ENCODE results near the gene MRPL41.
"Not testable (repeated sequence)": the region's sequence is repeated elsewhere in the genome, so short reads cannot be mapped to it uniquely, and the experiment has no call there.

The MRPL41 gene

DNA sequence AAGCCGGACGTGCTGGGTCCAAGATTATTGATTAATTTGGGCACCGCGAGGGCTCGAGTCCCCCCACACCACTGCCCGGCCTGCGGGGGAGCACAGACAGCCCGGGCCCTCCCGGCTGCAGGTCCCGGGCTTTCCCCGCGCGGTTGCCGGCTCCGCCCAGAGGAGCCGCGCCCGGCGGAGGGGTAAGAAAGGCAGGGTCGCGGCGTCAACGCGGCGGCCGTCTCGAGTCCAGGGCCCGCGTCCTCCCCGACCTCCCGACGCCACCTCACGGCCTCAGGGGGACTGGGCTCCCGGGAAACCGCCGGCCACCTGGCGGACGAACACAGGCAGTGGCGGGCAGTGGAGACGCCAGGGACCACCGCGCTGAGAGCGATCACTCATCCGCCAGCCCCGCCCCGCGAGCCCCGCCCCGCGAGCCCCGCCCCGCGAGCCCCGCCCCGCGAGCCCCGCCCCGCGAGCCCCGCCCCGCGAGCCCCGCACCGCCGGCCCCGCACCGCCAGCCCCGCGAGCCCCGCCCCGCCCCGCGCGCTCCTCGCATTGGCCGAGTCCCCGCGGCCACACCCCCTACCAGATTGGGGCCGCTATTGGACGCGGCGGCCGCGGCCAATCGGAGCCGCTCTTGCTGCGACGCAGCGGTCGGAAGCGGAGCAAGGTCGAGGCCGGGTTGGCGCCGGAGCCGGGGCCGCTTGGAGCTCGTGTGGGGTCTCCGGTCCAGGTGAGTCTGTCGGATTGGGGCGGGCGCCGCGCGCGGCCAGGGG is at the start of gene MRPL41:
Gene MRPL41, plus strand, starts transcription at position 616 of the 758 bp plus-strand sequence. CDS start 203 bp downstream, outside the sequence.
- peak; percentile 86 for DNase-seq

DNA sequence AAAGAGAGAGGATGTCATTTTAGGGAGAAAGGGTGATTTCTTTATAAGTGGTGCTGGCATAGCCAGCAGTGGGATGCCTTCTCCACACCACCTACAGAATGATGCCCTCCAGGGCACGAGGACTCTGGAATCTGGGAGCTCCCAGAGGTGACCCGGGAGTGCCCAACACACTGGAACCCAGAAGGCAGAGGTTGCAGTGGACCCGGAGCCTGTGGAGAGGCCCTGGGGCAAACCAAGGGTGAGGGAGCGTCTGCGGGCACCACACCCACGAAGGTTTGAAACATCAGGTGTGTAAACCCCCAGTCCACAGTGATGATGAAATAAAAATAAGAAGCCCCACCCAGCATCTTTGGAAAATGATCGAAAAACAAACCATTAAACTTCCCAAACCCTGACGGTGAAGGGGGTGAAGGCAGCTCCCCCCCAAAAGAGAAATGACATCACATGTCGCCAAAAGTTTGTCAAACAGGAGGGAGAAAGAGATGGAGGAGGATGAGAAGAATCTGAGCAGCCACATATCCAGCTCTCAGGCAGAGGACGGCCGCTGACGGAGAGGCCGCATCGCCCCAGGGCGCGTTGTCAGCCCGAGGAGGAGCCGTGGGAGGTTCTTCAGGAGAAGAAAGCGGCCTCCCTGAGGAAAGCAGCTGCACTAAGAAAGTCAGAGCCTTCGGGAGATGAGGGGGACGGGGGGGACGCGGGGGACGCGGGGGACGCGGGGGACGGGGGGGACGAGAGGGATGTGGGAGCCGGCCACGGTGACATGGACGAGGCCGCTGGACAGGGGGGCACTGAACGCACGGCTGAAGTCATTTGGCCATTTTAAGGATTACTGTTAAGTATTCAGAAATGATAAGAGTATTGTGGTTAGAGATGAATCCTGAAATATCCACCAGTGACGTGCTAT is 49.4 kb upstream of the MRPL41 start:
- no peak for DNase-seq

DNA sequence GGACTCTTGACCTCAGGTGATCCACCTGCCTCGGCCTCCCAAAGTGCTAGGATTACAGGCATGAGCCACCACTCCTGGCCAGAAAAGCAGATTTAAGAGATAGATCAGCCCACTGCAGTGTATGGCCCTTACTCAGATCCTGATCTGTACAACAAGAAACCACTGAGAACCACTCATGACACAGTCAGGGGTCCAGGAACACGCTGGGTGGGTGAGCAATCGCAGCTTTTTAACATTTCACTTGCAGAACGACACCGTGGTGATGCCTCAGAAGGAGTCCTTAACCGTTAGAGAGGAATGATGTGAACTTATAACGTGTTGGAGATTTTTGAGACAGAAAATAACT is 47.3 kb upstream of the MRPL41 start:
- no peak for DNase-seq

DNA sequence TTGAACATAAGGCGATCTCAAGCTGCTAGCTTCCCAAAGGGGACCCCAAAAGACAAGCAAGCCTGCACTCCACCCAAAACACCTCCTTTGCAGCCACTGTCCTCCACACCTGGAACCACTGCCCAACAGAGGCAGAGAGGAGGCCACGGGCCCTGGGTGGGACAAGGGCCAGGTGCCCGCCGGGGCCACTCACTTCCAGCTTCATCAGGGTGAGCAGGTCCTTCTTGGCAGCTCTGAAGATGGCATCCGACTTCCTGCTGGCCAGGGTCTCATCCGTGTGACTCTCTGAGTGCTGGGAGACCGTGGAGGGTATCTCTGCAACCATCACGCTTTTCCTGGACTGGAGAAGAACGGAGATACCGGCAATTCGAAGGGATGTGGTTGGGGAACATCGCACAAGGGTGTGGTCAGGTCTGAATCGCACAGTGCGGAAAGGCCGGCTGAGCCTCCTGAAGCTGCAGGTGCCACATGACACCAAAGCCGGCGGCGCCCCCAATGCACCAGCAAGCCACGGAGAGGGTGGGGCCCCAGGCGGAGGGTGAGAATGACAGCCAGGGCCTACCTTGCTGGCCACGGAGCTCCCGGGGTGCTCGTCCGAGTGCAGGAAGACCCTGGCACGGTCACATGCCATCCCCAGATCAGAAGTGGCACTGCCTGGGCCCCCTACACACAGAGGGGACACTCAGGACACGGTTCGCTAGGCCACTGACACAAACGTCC is 46.1 kb upstream of the MRPL41 start:
- no peak for DNase-seq

DNA sequence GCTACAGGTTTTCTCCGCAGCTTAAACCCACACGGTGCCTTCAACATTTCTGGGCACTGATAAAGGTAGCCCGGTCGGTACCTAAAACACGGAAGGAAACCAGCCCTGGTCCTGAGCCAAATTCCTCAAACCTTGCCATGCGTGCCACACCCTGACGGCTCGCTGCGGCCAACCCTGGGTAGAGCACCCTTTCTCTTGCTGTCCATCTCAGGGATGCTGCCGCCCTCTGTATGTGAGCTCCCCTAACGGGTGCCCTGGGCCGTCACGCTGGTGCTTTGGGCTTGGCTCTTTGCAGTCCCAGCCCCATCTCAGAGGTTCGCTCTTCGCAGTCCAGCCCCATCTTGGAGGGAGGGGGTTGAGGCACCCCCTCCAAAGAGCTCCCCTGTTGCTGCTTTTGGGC is 45.4 kb upstream of the MRPL41 start:
- DNase-seq = no peak

DNA sequence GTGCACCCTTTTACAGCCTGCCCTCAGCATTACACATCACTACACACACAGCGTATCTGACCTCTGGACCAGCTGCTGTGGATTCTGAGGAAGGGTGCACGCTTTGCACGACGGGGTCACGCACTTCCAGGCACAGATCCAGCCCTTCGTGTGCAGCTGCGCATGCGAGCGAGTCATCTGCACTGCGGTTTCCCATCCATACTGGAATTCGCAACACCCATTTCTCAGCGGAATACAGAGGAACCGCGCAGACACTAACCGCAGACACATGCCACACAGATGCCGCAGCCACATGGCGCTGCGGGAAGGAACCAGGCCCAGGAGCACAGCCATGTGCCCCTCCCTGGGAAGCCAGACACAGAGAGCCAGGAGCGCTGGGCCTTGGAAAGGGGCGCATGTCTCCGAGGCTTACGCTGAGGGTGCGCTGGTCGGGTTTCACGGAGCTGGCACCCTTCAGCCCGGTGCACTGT is 44.9 kb upstream of the MRPL41 start:
- DNase-seq = no peak

DNA sequence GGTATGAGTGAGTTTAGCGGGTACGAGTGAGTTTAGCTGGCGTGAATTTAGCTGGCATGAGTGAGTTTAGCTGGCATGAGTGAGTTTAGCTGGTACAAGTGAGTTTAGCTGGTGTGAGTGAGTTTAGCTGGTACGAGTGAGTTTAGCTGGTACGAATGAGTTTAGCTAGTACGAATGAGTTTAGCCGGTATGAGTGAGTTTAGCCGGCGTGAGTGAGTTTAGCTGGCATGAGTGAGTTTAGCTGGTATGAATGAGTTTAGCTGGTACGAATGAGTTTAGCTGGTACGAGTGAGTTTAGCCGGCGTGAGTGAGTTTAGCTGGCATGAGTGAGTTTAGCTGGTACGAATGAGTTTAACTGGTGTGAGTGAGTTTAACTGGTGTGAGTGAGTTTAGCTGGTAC is 42.5 kb upstream of the MRPL41 start:
- no peak for DNase-seq

DNA sequence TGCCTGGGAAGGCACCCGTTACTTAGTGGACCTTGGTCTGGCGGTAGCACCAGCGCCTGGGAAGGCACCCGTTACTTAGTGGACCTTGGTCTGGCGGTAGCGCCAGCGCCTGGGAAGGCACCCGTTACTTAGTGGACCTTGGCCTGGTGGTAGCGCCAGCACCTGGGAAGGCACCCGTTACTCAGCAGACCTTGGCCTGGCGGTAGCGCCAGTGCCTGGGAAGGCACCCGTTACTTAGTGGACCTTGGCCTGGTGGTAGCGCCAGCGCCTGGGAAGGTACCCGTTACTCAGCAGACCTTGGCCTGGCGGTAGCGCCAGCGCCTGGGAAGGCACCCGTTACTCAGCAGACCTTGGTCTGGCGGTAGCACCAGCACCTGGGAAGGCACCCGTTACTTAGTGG is 40.6 kb upstream of the MRPL41 start:
- DNase-seq = not testable (repeated sequence)

DNA sequence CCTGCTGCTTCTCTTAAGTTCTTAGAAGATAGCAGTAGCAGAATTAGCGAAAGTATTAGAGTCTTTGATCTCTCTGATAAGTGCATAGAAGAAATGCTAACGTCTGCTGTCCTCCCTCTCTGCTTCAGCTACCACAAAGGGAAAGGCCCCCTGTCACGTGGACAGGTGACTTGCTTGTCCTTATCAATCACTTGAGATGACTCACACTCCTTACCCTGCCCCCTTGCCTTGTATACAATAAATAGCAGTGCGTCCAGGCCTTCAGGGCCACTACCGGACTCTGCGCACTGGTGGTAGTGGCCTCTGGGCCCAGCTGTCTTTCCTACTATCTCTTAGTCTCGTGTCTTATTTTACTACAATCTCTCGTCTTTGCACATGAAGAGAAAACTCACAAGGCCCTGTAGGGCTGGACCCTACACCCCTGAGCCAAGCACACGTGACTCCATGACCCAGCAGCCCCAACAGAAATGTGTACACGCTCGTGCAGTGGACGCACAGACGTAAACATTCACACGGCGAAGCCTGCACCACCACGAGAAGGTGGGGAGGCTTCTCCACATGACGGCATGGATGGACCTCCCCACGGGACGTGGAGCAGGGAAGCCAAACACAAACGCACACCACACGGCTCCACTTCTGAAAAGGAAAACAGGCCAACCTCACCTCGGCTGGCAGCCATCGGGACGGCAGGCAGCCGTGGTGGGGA is 39.8 kb upstream of the MRPL41 start:
- no peak for DNase-seq

DNA sequence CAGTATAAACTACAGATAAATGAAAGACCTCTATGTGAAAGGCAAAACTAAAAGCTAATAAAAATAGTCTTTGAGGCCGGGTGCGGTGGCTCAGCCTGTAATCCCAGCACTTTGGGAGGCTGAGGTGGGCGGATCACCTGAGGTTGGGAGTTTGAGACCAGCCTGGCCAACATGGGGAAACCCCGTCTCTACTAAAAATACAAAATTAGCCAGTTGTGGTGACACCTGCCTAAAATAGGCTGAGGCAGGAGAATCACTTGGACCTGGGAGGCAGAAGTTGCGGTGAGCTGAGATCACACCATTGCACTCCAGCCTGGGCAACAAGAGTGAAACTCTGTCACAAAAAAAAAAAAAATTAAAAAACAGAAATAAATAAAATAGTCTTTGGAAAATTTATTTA is 38.5 kb upstream of the MRPL41 start:
- not testable (repeated sequence) for DNase-seq

DNA sequence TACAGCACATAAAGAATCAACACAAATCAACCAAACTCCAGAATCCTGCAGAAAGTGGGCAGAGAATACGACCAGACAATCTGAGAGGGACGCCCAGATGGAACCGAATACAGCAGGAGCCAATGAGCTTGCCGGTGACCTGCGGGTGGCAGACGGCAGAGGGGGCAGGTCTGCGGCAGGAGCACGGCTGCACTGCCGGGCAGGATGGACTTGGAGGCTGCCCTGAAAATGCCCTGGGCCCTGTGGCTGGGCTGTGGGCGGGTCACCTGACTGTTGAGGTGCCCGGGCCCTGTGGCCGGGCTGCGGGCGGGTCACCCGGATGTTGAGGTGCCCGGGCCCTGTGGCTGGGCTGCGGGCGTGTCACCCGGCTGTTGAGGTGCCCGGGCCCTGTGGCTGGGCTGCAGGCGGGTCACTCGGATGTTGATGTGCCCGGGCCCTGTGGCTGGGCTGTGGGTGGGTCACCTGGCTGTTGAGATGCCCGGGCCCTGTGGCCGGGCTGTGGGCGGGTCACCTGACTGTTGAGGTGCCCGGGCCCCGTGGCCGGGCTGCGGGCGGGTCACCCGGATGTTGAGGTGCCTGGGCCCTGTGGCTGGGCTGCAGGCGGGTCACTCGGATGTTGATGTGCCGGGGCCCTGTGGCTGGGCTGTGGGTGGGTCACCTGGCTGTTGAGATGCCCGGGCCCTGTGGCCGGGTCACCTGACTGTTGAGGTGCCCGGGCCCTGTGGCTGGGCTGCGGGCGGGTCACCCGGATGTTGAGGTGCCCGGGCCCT is 37.7 kb upstream of the MRPL41 start:
- not testable (repeated sequence) for DNase-seq

DNA sequence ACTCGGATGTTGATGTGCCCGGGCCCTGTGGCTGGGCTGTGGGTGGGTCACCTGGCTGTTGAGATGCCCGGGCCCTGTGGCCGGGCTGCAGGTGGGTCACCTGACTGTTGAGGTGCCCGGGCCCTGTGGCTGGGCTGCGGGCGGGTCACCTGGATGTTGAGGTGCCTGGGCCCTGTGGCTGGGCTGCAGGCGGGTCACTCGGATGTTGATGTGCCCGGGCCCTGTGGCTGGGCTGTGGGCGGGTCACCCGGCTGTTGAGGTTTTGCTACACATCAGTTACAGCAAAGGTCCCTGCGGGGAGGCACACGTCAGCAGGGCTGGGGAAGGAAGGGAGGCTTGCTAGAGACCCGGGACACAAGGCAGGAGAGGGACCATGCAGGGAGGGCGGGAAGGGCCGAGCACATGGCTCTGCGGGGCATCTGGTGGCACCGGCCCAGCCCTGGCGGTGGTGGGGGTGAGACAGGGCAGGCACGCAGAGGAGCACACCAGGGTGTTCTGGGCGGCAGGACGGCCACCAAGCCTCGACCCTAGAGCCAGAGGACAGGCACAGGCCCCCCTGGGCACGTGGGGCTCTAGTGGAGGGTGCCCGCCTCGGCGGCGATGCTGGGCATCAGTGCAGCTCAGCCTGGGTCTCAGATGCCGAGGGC is 36.9 kb upstream of the MRPL41 start:
- no peak for DNase-seq

DNA sequence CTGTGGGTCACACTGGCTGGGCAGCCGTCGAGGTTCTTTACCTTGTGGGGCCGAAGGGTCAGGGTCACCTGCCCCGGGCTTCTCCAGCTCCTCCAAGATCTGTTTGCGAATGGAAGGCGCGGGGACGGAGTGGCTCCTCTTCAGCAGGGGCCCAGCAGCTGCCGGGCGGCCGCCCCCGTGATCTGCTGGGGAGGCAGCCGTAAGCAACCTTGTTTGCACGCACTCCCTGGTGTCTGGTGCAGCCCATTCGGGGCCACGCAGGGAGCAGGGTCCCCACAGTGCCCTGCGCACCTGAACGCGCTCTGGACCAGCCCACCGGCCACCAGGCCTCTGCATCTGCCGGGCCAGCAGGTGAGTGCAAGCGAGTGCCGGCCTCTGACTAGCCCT is 36.3 kb upstream of the MRPL41 start:
- no peak for DNase-seq

DNA sequence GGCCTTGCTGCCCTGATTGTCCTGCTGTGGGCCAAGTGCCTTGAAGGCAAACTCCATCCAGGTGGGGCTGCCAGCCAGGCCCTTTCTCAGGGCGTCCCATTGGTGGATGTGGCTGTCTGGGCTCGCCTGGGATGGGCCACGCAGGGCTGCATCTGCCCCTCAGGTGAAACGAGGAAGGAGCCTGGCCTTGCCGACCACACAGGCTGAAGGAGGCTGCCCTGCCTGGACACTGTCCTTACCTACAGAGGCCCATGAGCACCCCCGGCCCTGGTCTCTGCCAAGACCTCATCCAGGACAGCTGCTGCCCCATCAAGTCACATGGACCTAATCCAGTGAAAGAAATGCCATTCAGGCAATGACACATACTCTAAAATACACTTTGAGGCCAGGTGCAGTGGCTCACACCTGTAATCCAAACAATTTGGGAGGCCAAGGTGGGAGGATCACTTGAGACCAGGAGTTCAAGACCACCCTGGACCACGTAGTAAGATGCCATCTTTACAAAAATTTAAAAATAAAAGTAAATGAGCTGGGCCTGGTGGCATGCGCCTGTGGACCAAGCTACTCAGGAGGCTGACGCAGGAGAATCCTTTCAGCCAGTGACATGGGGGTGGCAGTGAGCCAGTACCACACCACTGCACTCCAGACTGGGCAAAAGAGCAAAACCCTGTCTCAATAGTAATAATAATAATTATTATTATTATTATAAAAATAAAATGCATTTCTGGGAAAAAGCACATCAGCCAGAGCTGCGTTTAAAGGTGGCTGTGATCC is 35.3 kb upstream of the MRPL41 start:
- DNase-seq = no peak

DNA sequence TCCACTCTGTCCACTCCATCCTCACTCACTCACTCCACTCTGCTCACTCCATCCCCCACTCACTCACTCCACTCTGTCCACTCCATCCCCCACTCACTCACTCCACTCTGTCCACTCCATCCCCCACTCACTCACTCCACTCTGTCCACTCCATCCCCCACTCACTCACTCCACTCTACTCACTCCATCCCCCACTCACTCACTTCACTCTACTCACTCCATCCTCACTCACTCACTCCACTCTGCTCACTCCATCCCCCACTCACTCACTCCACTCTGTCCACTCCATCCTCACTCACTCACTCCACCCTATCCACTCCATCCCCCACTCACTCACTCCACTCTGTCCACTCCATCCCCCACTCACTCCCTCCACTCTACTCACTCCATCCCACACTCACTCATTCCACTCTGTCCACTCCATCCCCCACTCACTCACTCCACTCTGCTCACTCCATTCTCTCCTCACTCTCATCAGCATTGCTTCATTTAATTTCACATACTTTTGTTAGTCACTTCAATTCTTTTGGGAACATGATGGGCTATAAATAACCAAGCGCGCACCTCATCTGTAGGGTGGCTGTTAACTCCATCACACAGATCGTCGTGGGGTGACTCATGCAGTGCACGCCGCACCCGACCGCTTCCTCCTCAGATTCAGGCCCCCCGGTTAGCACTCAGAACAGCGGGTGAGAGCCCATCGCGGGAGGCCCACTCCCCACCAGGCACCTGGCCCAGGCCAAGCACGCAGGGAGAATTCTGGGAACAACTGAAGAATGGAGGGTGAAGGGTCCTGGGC is 32.8 kb upstream of the MRPL41 start:
- not testable (repeated sequence) for DNase-seq

DNA sequence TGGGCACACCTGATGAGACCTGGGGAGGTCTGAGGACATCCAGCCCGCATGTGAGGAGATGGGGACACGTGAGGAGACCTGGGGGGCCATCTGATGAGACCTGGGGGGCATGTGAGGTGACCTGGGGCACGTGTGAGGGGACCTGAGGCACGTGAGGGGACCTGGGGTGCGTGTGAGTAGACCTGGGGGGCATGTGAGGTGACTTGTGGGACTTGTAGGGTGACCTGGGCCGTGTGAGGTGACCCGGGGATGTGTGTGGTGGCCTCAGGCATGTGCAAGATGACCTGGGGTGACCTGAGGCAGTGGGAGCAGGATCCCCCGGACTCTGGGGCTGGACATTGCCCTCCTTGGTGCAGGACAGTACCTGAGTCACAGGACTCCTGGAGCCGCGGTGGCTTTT is 32.1 kb upstream of the MRPL41 start:
- DNase-seq = no peak

DNA sequence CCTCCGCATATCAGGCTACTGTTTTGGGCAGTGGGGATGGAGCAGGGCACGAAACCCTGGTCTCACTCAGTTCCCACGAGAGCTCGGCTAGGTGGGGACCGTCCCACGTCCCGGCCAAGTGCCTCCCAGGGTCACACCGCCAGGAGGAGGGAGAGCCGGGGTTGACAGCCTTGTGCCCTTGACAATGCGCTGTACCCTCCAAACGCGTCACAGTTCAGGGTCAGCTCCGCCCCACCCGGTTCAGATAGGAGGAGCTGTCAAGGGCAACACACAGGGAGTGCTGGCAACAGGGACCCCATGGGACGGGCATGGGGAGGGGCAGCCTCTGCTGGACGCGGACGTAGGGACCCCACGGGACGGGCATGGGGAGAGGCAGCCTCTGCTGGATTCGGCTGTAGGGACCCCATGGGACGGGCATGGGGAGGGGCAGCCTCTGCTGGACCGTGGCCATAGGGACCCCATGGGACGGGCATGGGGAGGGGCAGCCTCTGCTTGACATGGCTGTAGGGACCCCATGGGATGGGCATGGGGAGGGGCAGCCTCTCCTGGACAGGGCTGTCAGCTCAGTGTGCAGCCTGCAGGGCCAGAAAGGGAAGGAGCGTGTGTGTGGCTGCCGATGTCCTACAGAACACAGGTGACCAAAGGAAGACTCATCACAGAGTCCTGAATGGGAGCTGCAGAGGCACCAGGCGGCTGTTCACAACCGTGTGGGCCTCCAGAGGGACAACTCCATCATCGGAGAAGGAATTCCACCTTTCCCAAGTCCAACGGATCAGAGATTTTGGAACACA is 30.9 kb upstream of the MRPL41 start:
- DNase-seq = no peak

DNA sequence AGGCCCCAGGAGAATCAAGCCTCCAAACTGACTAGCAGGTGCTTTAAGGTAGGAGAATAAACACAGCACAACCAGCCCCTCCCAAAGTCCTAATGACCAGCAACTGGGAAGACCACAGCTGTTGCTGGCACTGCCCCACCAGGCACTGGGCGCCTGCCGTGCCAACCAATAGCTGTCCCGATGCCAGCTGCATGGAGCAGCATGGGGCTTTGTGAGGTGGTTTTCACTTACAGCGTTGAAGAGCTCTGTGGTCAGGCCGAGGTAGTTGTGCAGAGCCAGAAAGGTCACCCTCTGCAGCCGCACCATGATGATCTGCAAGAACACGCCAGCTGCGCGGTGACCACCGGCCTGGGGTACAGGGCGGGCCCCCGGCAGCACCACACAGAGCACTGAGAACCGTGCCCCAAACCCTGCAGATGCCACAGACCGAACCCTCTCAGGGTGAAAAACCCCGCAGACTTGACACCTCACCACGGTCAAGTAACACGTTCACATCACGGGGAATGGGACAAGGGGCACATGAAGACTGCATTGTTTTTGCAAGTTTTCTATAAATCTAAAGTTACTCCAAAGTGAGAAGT is 30.2 kb upstream of the MRPL41 start:
- no peak for DNase-seq
